ENCODE measurements around the gene REST.

DNA sequence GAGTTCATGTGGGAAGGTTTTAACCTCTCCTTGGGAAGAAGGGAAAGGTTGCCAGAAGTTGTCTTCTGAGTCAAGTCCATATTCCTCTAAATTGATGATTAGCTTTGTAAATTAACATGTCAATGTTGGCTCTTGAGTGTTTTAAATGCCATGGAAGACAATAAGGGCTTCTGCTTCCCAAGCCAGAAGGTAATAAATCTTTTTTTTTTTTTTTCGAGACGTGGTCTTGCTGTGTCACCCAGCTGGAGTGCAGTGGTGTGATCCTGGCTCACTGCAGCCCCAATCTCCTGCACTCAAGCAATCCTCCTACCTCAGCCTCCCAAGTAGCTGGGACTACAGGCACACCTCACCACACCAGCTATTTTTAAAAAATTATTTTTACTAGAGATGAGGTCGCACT, 5.0 kb upstream of the REST start:
- TF ChIP-seq ELF4 (IDR thresholded peaks at IDR 0.05): no peak
- no peak for TF ChIP-seq LEF1 (IDR thresholded peaks at IDR 0.05; ENCODE audit: borderline replicate concordance)
- TF ChIP-seq SP1 (IDR thresholded peaks at IDR 0.05): no peak
- no peak for TF ChIP-seq SUZ12 (IDR thresholded peaks at IDR 0.05)
- TF ChIP-seq FOXK2 (IDR thresholded peaks at IDR 0.05): no peak
- TF ChIP-seq NFRKB (IDR thresholded peaks at IDR 0.05): no peak
- TF ChIP-seq BHLHE40 (IDR thresholded peaks at IDR 0.05; ENCODE audit: borderline replicate concordance): no peak
- TF ChIP-seq, protein P1, sequence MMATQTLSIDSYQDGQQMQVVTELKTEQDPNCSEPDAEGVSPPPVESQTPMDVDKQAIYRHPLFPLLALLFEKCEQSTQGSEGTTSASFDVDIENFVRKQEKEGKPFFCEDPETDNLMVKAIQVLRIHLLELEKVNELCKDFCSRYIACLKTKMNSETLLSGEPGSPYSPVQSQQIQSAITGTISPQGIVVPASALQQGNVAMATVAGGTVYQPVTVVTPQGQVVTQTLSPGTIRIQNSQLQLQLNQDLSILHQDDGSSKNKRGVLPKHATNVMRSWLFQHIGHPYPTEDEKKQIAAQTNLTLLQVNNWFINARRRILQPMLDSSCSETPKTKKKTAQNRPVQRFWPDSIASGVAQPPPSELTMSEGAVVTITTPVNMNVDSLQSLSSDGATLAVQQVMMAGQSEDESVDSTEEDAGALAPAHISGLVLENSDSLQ (IDR thresholded peaks at IDR 0.05): no peak
- no peak for TF ChIP-seq FOXA1 (IDR thresholded peaks at IDR 0.05)
